ENCODE measurements around the gene DGKI. TPM values are rescaled to one million over a fixed set of nuclear protein-coding genes. Genes with fewer than 3 reads are reported as not detected.

DGKI gene
- total and polyA plus RNA-seq, 2 donors (not counting 1 experiment from before 2014, with no cell fraction given): not detected

- H3K27me3 ChIP-seq (replicated peaks in 1 of 4; ENCODE audit: control extremely low read depth in 1 of 4, control insufficient read depth in 3 of 4, insufficient read depth in 4 of 4, low read length in 3 of 4): no peaks in the 10 kb centered on the region
- no peaks in the 10 kb centered on the region for H3K4me1 ChIP-seq (ENCODE audit: control insufficient read depth in 2 of 2, insufficient read depth in 2 of 2, low read length in 2 of 2)
- no peaks in the 10 kb centered on the region for H3K36me3 ChIP-seq (replicated peaks in 1 of 2; ENCODE audit: control extremely low read depth in 1 of 2, control insufficient read depth in 1 of 2, extremely low read depth in 1 of 2, insufficient read depth in 2 of 2, low read length in 1 of 2)
- ChIA-PET POLR2A (no interaction called here), CTCF (no interaction called here)
- no peak overlapping the region for H2AFZ ChIP-seq (ENCODE audit: insufficient read depth, low read depth, low read length, poor library complexity, severe bottlenecking)
- H3K9me3 ChIP-seq (ENCODE audit: control extremely low read depth in 1 of 3, control insufficient read depth in 2 of 3, insufficient read depth in 1 of 3, low read length in 2 of 3): no peaks in the 10 kb centered on the region
- no peak for DNase-seq
- no peaks in the 10 kb centered on the region for H3K27me3 Mint-ChIP-seq
- no peaks in the 10 kb centered on the region for H3K79me2 ChIP-seq (ENCODE audit: control insufficient read depth, insufficient read depth, low read length)
- no peak overlapping the region for H3K4me2 ChIP-seq (replicated peaks; ENCODE audit: low read depth, low read length, poor library complexity, severe bottlenecking)
- no peak for TF ChIP-seq CTCF (IDR thresholded peaks at IDR 0.05)
- TF ChIP-seq EZH2 (IDR thresholded peaks at IDR 0.05; ENCODE audit: borderline replicate concordance, insufficient read depth, low read depth, low read length, poor library complexity, severe bottlenecking): no peak
- no peaks in the 10 kb centered on the region for H3K9me3 Mint-ChIP-seq (ENCODE audit: insufficient read depth)
- intact Hi-C loops (cut with micrococcal nuclease): no loop called here
- no peak overlapping the region for H3K4me3 Mint-ChIP-seq
- H4K20me1 ChIP-seq (ENCODE audit: control insufficient read depth, insufficient read depth, low read length, poor library complexity, severe bottlenecking): no peaks in the 10 kb centered on the region
- H3K4me3 ChIP-seq (ENCODE audit: control extremely low read depth in 1 of 5, extremely low read depth in 1 of 5, insufficient read depth in 1 of 5, low read depth in 2 of 5, low read length in 4 of 5): no peak overlapping the region
- no peaks in the 10 kb centered on the region for H3K4me1 Mint-ChIP-seq
- no peak for ATAC-seq (ENCODE audit: low read depth)
- no peak overlapping the region for H3K27ac ChIP-seq (ENCODE audit: low read length in 2 of 2)
- H3K27ac Mint-ChIP-seq: no peak overlapping the region
- no peak overlapping the region for H3K9ac ChIP-seq (ENCODE audit: low read length)
- no CpG with 5 or more reads among the region's 1 CpG for WGBS (ENCODE audit: insufficient coverage)
Observed at GRCh38 chr7:137696988-137697387, 149.8 kb downstream of the DGKI start.

DNA sequence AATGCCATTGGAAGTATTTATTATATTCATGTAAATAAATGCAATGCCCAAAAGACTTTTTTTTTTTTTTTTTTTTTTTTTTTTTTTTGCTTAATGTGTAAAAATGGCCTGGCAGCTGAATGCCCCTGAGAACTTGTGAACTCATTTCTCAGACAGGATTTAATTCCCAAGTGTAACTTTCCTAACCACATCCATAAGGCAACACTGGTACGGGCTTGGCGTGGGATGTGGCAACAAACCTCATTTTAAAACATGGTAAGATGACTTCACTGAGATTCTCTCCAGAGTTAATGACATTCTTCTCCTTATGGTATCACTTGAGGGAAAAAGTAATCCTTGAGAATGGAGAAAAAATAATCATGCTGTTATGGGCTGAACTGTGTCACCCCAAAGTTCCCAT, 150.4 kb downstream of the DGKI start:
- H3K27ac ChIP-seq (ENCODE audit: low read length in 2 of 2): no peak overlapping the region
- no peaks in the 10 kb centered on the region for H3K79me2 ChIP-seq (ENCODE audit: control insufficient read depth, insufficient read depth, low read length)
- ATAC-seq (ENCODE audit: low read depth) (no peak), DNase-seq (no peak)
- H2AFZ ChIP-seq (ENCODE audit: insufficient read depth, low read depth, low read length, poor library complexity, severe bottlenecking): no peak overlapping the region
- ChIA-PET POLR2A (no interaction called here), CTCF (no interaction called here)
- no peaks in the 10 kb centered on the region for H3K4me1 ChIP-seq (ENCODE audit: control insufficient read depth in 2 of 2, insufficient read depth in 2 of 2, low read length in 2 of 2)
- TF ChIP-seq CTCF (IDR thresholded peaks at IDR 0.05) (no peak), EZH2 (IDR thresholded peaks at IDR 0.05; ENCODE audit: borderline replicate concordance, insufficient read depth, low read depth, low read length, poor library complexity, severe bottlenecking) (no peak)
- Mint-ChIP-seq H3K9me3 (ENCODE audit: insufficient read depth) (no peaks in the 10 kb centered on the region), H3K27ac (no peak overlapping the region), H3K4me1 (no peaks in the 10 kb centered on the region), H3K4me3 (no peak overlapping the region), H3K27me3 (no peaks in the 10 kb centered on the region)
- no peaks in the 10 kb centered on the region for H3K9me3 ChIP-seq (ENCODE audit: control extremely low read depth in 1 of 3, control insufficient read depth in 2 of 3, insufficient read depth in 1 of 3, low read length in 2 of 3)
- H3K27me3 ChIP-seq (replicated peaks in 1 of 4; ENCODE audit: control extremely low read depth in 1 of 4, control insufficient read depth in 3 of 4, insufficient read depth in 4 of 4, low read length in 3 of 4): no peaks in the 10 kb centered on the region
- H3K9ac ChIP-seq (ENCODE audit: low read length): no peak overlapping the region
- no peaks in the 10 kb centered on the region for H3K36me3 ChIP-seq (replicated peaks in 1 of 2; ENCODE audit: control extremely low read depth in 1 of 2, control insufficient read depth in 1 of 2, extremely low read depth in 1 of 2, insufficient read depth in 2 of 2, low read length in 1 of 2)
- intact Hi-C loops (cut with micrococcal nuclease): no loop called here
- no CpG with 5 or more reads among the region's 2 CpGs for WGBS (ENCODE audit: insufficient coverage)
- no peaks in the 10 kb centered on the region for H4K20me1 ChIP-seq (ENCODE audit: control insufficient read depth, insufficient read depth, low read length, poor library complexity, severe bottlenecking)
- H3K4me3 ChIP-seq (ENCODE audit: control extremely low read depth in 1 of 5, extremely low read depth in 1 of 5, insufficient read depth in 1 of 5, low read depth in 2 of 5, low read length in 4 of 5): no peak overlapping the region
- no peak overlapping the region for H3K4me2 ChIP-seq (replicated peaks; ENCODE audit: low read depth, low read length, poor library complexity, severe bottlenecking)

Data from B cell (primary cell).